ENCODE measurements around the gene KCNN3.
A peak's percentile ranks its signal among the peaks of the same experiment; 100 is the strongest.

Gene KCNN3

DNA sequence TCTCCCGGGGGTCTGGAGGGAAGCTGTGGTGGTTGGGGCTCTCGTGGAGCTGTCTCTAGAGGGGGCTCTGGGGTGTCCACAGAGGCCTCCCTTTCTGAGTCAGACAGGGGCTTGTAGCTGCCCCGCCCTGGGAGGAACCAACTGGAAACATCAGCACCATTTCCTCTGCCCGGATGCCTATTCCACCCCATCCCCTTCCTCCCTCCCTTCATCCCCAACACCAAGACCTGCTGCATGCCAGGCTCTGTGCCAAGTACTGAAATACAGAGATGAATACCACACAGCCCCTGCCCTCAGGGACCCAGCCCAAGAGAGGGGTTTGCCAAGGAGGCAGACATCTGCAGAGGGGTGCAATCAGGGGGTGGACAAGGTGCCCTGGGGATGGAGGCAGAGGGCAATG lies 136.5 kb downstream of the KCNN3 start:
- TF ChIP-seq, protein P1, sequence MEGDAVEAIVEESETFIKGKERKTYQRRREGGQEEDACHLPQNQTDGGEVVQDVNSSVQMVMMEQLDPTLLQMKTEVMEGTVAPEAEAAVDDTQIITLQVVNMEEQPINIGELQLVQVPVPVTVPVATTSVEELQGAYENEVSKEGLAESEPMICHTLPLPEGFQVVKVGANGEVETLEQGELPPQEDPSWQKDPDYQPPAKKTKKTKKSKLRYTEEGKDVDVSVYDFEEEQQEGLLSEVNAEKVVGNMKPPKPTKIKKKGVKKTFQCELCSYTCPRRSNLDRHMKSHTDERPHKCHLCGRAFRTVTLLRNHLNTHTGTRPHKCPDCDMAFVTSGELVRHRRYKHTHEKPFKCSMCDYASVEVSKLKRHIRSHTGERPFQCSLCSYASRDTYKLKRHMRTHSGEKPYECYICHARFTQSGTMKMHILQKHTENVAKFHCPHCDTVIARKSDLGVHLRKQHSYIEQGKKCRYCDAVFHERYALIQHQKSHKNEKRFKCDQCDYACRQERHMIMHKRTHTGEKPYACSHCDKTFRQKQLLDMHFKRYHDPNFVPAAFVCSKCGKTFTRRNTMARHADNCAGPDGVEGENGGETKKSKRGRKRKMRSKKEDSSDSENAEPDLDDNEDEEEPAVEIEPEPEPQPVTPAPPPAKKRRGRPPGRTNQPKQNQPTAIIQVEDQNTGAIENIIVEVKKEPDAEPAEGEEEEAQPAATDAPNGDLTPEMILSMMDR (IDR thresholded peaks at IDR 0.05; ENCODE audit: low read depth, low read length) = no peak
- H3K4me3 ChIP-seq (ENCODE audit: low read depth, low read length) = no peak overlapping the region
- in situ Hi-C loops (cut with HindIII; ENCODE audit: low sequenced_read_pairs) = no loop called here
- no peak for DNase-seq (ENCODE audit: low read depth, low spot score)

- peak; percentile 38 for DNase-seq (ENCODE audit: low read depth, low spot score)
- H3K4me3 ChIP-seq (ENCODE audit: low read depth, low read length) = no peak overlapping the region
- in situ Hi-C loops (cut with HindIII; ENCODE audit: low sequenced_read_pairs) = no loop called here
- TF ChIP-seq, protein P1 (IDR thresholded peaks at IDR 0.05; ENCODE audit: low read depth, low read length) = no peak
These were observed 139.0 kb downstream of the KCNN3 start for GRCh38 chr1:154730986-154731489.

DNA sequence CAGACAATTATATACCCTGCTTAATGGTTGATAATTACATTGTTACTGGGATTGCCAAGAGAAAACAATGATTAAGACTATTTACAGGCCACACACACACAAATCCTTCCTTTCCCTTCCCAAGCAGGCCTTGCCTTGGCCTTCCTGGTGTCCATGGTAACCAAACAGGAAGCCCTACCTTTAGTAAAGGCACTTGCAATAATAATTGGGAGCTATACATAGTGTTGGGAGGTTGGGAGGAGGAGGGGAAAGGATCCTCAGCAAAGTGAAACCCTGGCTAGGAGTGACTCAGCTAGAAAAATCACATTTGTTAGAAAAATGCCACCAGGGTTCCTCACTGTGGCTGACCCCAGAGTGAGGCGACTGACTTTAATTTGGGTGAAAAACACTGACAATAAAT lies 139.8 kb downstream of the KCNN3 start:
- in situ Hi-C loops (cut with HindIII; ENCODE audit: low sequenced_read_pairs) = no loop called here
- no peak overlapping the region for H3K4me3 ChIP-seq (ENCODE audit: low read depth, low read length)
- TF ChIP-seq, protein P1 (IDR thresholded peaks at IDR 0.05; ENCODE audit: low read depth, low read length) = no peak
- peak; percentile 64 for DNase-seq (ENCODE audit: low read depth, low spot score)

DNA sequence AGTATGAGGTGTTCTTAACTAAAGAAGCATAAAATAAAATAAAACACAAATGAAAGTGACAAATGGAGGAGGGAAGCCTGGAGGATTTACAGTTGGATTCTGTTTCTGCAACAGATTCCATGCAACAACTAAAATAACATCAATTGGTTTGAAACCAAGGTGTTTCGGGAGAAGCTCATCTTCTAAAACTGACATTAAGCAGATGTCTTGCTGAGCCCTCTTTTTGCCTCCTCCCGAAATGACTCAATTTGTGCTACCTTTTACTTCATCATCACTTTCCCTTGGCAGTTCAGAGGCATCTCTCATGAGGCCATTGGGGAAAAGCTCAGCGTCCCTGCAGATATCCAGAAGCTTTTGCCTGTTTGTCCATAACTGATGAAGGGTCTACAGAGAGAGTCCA lies 140.5 kb downstream of the KCNN3 start:
- in situ Hi-C loops (cut with HindIII; ENCODE audit: low sequenced_read_pairs) = no loop called here
- no peak for DNase-seq (ENCODE audit: low read depth, low spot score)

DNA sequence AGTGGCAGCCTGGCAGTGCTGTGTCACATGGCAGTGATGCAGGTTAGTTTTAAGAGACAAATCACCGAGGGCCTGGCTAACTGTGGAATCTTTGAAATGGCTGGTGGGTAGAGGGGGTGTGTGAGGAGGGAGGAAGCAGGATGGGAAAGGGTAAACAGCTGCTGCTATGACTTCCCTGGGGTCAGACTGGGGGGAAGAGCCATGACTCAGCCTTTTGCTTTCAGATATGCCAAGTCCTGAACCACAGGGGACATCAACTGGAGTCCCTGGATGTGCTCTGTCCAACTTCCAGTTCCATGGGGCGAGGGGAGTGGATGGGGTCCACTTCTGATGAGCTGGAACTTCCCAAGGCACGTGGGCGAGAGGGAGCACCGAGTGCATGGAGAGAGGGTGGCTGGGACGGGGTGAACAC lies 141.0 kb downstream of the KCNN3 start:
- DNase-seq (ENCODE audit: low read depth, low spot score) = peak; percentile 48
- H3K4me3 ChIP-seq (ENCODE audit: low read depth, low read length) = no peak overlapping the region
- TF ChIP-seq, protein P1 (IDR thresholded peaks at IDR 0.05; ENCODE audit: low read depth, low read length) = no peak
- in situ Hi-C loops (cut with HindIII; ENCODE audit: low sequenced_read_pairs) = no loop called here

More for the DNA sequence above, 140.5 kb downstream of the KCNN3 start:
- TF ChIP-seq, protein P1 (IDR thresholded peaks at IDR 0.05; ENCODE audit: low read depth, low read length) = no peak
- no peak overlapping the region for H3K4me3 ChIP-seq (ENCODE audit: low read depth, low read length)

DNA sequence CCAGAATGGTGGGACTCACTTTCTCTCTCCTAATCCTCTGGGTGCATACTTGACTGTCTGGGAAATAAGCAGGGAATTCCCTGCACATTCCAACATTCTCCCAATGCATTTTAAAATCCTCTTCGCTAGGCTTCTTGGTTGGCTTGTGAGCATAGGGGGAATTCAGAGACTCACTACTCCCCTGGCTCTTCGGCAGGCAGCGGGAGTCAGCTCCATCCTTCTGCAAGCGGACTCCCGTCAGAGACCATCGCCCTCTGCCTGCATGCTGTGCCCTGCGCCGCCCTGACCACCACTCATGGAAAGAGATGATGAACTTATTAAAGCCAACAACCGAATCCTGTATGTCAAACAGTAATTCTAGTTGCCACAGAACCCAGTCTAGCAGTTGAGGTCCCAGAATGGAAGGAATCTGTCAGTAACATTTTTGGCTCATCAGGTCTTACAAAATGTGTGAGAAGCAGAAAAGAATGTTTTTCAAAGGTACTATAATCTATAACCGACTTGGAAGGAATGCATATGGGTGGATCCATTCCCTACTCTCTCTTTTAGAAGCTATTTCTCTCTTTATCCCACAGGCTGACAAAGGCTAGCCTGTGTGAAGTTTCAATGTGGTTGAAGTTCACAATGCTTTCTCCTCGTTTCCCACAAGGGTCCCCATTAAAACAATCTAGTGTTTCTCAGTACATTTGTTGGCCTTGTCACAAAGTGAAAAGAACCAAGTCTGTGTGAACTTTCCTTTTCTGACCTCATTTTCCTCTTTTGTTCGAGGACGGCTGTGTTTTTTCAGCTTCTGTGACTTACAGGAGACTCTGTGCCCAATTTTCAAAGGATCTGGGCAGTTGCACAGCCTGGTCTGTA lies 143.0 kb downstream of the KCNN3 start:
- no peak overlapping the region for H3K4me3 ChIP-seq (ENCODE audit: low read depth, low read length)
- no peak for DNase-seq (ENCODE audit: low read depth, low spot score)
- TF ChIP-seq, protein P1 (IDR thresholded peaks at IDR 0.05; ENCODE audit: low read depth, low read length) = no peak
- in situ Hi-C loops (cut with HindIII; ENCODE audit: low sequenced_read_pairs) = no loop called here
